ENCODE results near the gene PTCD1. TPM values are rescaled to one million over a fixed set of nuclear protein-coding genes. Genes with fewer than 3 reads are reported as not detected.

Gene PTCD1
- total RNA-seq, 3 donors from 2014 or later: 11.9 to 15.1 (median 13.9) TPM

Other genes with a start within 250 kb of the PTCD1 start
- not detected for gene KPNA7, start 230.7 kb downstream of the PTCD1 start, total RNA-seq
- gene MYH16, start 166.0 kb downstream of the PTCD1 start, total RNA-seq: not detected
- gene ARPC1A, start 112.9 kb downstream of the PTCD1 start, total RNA-seq: 10 to 100 TPM; 81.5 to 85.5 (median 81.9) TPM
- 100 to 1,000 TPM; 240 to 282 (median 274) TPM for gene ARPC1B, start 64.1 kb downstream of the PTCD1 start, total RNA-seq
- 100 to 1,000 TPM; 231 to 255 (median 235) TPM for gene PDAP1, start 30.2 kb downstream of the PTCD1 start, total RNA-seq
- gene BUD31, start 29.8 kb downstream of the PTCD1 start, total RNA-seq: 100 to 1,000 TPM; 174 to 231 (median 178) TPM
- 10 to 100 TPM; 85.8 to 99.9 (median 86.9) TPM for gene CPSF4, start 145 bp upstream of the PTCD1 start, total RNA-seq
- 100 to 1,000 TPM; 346 to 393 (median 391) TPM for gene ATP5MF, start 27.4 kb upstream of the PTCD1 start, total RNA-seq
- 1 to 10 TPM; 5.4 to 9.4 (median 7.1) TPM for gene ZNF789, start 34.1 kb upstream of the PTCD1 start, total RNA-seq
- gene ZNF394, start 61.5 kb upstream of the PTCD1 start, total RNA-seq: 10 to 100 TPM; 32.0 to 38.1 (median 34.8) TPM
- 1 to 10 TPM; 4.9 to 6.4 (median 6.3) TPM for gene ZKSCAN5, start 65.9 kb upstream of the PTCD1 start, total RNA-seq
- 1 to 10 TPM; 6.1 to 6.7 (median 6.6) TPM for gene FAM200A, start 113.3 kb upstream of the PTCD1 start, total RNA-seq
- 10 to 100 TPM; 52.5 to 61.6 (median 59.2) TPM for gene ZNF655, start 119.8 kb upstream of the PTCD1 start, total RNA-seq
- under 1 TPM in 2 of 3 donors, not detected in 1; 0.38 to 0.71 TPM for gene TMEM225B, start 159.5 kb upstream of the PTCD1 start, total RNA-seq
- gene ZSCAN25, start 178.1 kb upstream of the PTCD1 start, total RNA-seq: 10 to 100 TPM; 32.9 to 34.4 (median 34.1) TPM
- gene CYP3A5, start 241.2 kb upstream of the PTCD1 start, total RNA-seq: under 1 TPM in 2 of 3 donors, not detected in 1; 0.20 to 0.63 TPM